ENCODE measurements around the gene DYSF.

The DYSF gene

DNA sequence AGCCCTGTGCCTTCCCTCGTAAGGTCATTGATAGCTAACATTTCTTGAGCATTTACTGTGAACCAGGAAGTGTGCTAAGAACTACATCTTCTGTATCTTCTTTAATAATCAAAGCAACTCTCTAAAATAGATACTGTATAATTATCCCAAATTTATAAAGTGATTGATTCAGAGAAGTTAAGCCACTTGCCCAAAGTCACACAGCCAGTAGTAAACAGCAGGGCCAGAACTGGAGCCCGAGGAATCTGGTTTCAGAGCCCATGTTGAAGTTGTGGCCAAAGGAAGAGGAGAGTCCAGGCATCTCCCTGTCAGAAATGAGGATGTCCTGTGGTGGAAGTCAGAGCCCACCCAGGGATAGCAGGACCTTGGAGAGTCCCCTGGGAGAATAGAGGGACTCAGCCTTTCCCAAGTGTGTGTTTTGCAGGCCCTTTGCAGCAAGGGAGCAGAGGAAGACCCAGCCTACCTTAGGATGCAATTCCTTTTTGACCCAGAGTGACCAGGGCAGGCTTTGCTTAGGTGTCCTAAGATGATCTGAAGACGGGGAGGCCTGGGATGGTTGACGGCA is 134.2 kb downstream of the DYSF start:
- Histone ChIP-seq H3K9me3 (ENCODE audit: low read depth, low read length) (no peaks in the 10 kb centered on the region), H3K36me3 (ENCODE audit: insufficient read depth, low read length) (no peaks in the 10 kb centered on the region), H3K9ac (ENCODE audit: insufficient read length) (no peak overlapping the region), H3K27ac (no peak overlapping the region), H3K4me3 (no peak overlapping the region)
- no peak for DNase-seq (ENCODE audit: low read depth, low spot score)
- no peak for TF ChIP-seq POLR2AphosphoS5 (IDR thresholded peaks at IDR 0.05; ENCODE audit: borderline replicate concordance, low read depth, low read length)
- no peak for TF ChIP-seq EZH2 (IDR thresholded peaks at IDR 0.05)
- no peak for TF ChIP-seq FOXP2 (optimal IDR thresholded peaks at IDR 0.05; ENCODE audit: control extremely low read depth, extremely low read length, insufficient read depth)

DNA sequence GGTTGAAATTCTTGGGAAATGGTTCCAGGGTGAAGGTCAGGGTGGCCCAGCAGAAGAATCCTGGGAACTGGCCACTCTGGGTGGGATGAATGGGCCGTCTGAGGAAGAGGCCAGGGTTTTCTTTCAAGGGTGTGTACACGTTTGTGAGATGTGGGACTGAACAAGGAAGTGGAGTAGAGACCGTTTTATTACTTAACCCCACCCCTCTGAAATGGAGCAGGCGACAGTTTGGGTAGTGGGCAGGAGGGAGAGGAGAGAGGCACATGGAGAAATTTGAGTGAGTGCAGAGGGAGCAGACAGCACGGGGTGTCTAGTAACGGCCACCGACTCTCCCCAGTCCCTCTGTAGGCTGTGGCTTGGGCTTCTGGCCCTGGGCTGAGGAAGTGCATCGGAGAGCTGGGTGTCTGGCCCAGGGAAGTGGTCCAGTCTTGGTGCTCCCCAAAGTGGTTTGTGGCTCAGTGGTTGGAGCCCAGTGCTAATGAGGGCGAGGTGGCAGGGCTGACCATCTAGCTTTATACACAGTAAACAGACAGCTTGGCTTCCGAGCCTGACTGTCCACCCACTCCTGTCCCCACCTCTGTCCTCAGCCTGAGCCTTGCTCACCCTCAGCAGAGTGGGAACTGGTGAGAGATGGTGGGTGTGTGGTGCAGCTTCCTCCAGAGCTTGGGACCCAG is 135.3 kb downstream of the DYSF start:
- no peak for DNase-seq (ENCODE audit: low read depth, low spot score)
- TF ChIP-seq EZH2 (IDR thresholded peaks at IDR 0.05) (no peak), POLR2AphosphoS5 (IDR thresholded peaks at IDR 0.05; ENCODE audit: borderline replicate concordance, low read depth, low read length) (no peak), FOXP2 (optimal IDR thresholded peaks at IDR 0.05; ENCODE audit: control extremely low read depth, extremely low read length, insufficient read depth) (no peak)
- Histone ChIP-seq H3K9me3 (ENCODE audit: low read depth, low read length) (no peaks in the 10 kb centered on the region), H3K4me3 (no peak overlapping the region), H3K27ac (no peak overlapping the region), H3K9ac (ENCODE audit: insufficient read length) (no peak overlapping the region), H3K36me3 (ENCODE audit: insufficient read depth, low read length) (no peaks in the 10 kb centered on the region)

GRCh38 chr2:71589763-71590162 is 136.4 kb downstream of the DYSF start:
- no peak for DNase-seq (ENCODE audit: low read depth, low spot score)
- no peaks in the 10 kb centered on the region for H3K36me3 ChIP-seq (ENCODE audit: insufficient read depth, low read length)
- no peaks in the 10 kb centered on the region for H3K9me3 ChIP-seq (ENCODE audit: low read depth, low read length)
- H3K27ac ChIP-seq, result no peak overlapping the region
- H3K4me3 ChIP-seq, result no peak overlapping the region
- TF ChIP-seq FOXP2 (optimal IDR thresholded peaks at IDR 0.05; ENCODE audit: control extremely low read depth, extremely low read length, insufficient read depth), result no peak
- TF ChIP-seq POLR2AphosphoS5 (IDR thresholded peaks at IDR 0.05; ENCODE audit: borderline replicate concordance, low read depth, low read length), result no peak
- TF ChIP-seq EZH2 (IDR thresholded peaks at IDR 0.05), result no peak
- no peak overlapping the region for H3K9ac ChIP-seq (ENCODE audit: insufficient read length)

- TF ChIP-seq FOXP2 (optimal IDR thresholded peaks at IDR 0.05; ENCODE audit: control extremely low read depth, extremely low read length, insufficient read depth) (no peak), POLR2AphosphoS5 (IDR thresholded peaks at IDR 0.05; ENCODE audit: borderline replicate concordance, low read depth, low read length) (no peak), EZH2 (IDR thresholded peaks at IDR 0.05) (no peak)
- H3K9me3 ChIP-seq (ENCODE audit: low read depth, low read length), result no peaks in the 10 kb centered on the region
- H3K36me3 ChIP-seq (ENCODE audit: insufficient read depth, low read length), result no peaks in the 10 kb centered on the region
- no peak for DNase-seq (ENCODE audit: low read depth, low spot score)
- H3K9ac ChIP-seq (ENCODE audit: insufficient read length), result no peak overlapping the region
- no peak overlapping the region for H3K27ac ChIP-seq
- H3K4me3 ChIP-seq, result no peak overlapping the region
Measured at GRCh38 chr2:71591044-71591443, 137.7 kb downstream of the DYSF start.

GRCh38 chr2:71592181-71592711 is 138.9 kb downstream of the DYSF start:
- no peak overlapping the region for H3K4me3 ChIP-seq

DNA sequence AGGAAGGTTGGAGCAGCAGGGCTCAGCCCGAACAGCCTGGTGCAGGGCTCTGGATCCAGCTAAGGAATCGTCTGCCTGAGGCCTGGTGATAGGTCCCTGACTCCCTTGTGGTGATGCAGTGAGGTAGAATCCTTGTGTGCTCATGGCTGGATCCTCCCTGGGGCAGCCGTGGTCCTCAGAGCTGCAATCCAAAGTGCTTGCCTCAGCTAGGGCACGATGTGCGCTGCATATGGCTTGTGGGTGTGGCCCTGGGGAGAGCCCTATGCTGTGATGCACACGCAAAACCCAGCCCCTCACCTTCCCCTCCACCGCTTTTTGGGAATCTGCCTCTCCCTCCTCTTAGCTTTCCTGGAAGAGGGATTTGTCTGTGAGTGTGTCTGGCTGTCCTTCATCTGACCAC is 142.2 kb downstream of the DYSF start:
- no peak for TF ChIP-seq POLR2AphosphoS5 (IDR thresholded peaks at IDR 0.05; ENCODE audit: borderline replicate concordance, low read depth, low read length)
- TF ChIP-seq FOXP2 (optimal IDR thresholded peaks at IDR 0.05; ENCODE audit: control extremely low read depth, extremely low read length, insufficient read depth), result no peak
- no peak for TF ChIP-seq EZH2 (IDR thresholded peaks at IDR 0.05)
- Histone ChIP-seq H3K36me3 (ENCODE audit: insufficient read depth, low read length) (no peaks in the 10 kb centered on the region), H3K9ac (ENCODE audit: insufficient read length) (no peak overlapping the region), H3K9me3 (ENCODE audit: low read depth, low read length) (no peaks in the 10 kb centered on the region), H3K27ac (no peak overlapping the region), H3K4me3 (no peak overlapping the region)
- DNase-seq (ENCODE audit: low read depth, low spot score), result no peak

More at GRCh38 chr2:71592181-71592711, 138.9 kb downstream of the DYSF start:
- no peak overlapping the region for H3K9ac ChIP-seq (ENCODE audit: insufficient read length)
- no peaks in the 10 kb centered on the region for H3K36me3 ChIP-seq (ENCODE audit: insufficient read depth, low read length)
- H3K27ac ChIP-seq, result no peak overlapping the region
- H3K9me3 ChIP-seq (ENCODE audit: low read depth, low read length), result no peaks in the 10 kb centered on the region
- no peak for DNase-seq (ENCODE audit: low read depth, low spot score)
- TF ChIP-seq EZH2 (IDR thresholded peaks at IDR 0.05) (no peak), FOXP2 (optimal IDR thresholded peaks at IDR 0.05; ENCODE audit: control extremely low read depth, extremely low read length, insufficient read depth) (no peak), POLR2AphosphoS5 (IDR thresholded peaks at IDR 0.05; ENCODE audit: borderline replicate concordance, low read depth, low read length) (no peak)

DNA sequence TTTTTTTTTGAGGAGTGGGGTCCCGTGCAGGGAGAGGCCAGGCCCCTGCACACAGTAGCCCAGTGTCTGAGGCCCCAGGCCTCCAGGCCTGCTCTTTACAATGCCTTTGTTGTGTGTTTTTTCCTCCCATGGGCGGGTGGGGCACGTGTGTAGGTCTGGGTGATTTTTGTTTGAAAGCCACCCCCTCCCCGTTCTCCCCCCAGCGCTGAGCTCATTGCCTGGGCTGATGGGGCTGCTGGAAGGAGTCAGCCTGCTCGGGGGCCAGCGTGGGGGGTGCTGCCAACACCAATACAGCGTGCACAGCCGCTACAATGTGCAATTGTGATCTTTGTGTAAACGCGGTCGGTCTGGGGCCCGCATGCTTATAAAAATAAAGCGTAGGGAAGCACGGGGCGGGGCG is 142.7 kb downstream of the DYSF start:
- no peaks in the 10 kb centered on the region for H3K36me3 ChIP-seq (ENCODE audit: insufficient read depth, low read length)
- DNase-seq (ENCODE audit: low read depth, low spot score), result no peak
- TF ChIP-seq EZH2 (IDR thresholded peaks at IDR 0.05) (no peak), POLR2AphosphoS5 (IDR thresholded peaks at IDR 0.05; ENCODE audit: borderline replicate concordance, low read depth, low read length) (no peak), FOXP2 (optimal IDR thresholded peaks at IDR 0.05; ENCODE audit: control extremely low read depth, extremely low read length, insufficient read depth) (no peak)
- H3K27ac ChIP-seq, result no peak overlapping the region
- H3K4me3 ChIP-seq, result no peak overlapping the region
- no peaks in the 10 kb centered on the region for H3K9me3 ChIP-seq (ENCODE audit: low read depth, low read length)
- no peak overlapping the region for H3K9ac ChIP-seq (ENCODE audit: insufficient read length)

- DNase-seq (ENCODE audit: low read depth, low spot score), result no peak
- Histone ChIP-seq H3K27ac (no peak overlapping the region), H3K9me3 (ENCODE audit: low read depth, low read length) (no peaks in the 10 kb centered on the region), H3K9ac (ENCODE audit: insufficient read length) (no peak overlapping the region), H3K4me3 (no peak overlapping the region), H3K36me3 (ENCODE audit: insufficient read depth, low read length) (no peaks in the 10 kb centered on the region)
- TF ChIP-seq POLR2AphosphoS5 (IDR thresholded peaks at IDR 0.05; ENCODE audit: borderline replicate concordance, low read depth, low read length) (no peak), FOXP2 (optimal IDR thresholded peaks at IDR 0.05; ENCODE audit: control extremely low read depth, extremely low read length, insufficient read depth) (no peak), EZH2 (IDR thresholded peaks at IDR 0.05) (no peak)
Measured at GRCh38 chr2:71597756-71598155, 144.4 kb downstream of the DYSF start.

All from SK-N-MC (cell line).